GM12878 (cell line): ENCODE results near the gene AVP. TPM values are rescaled to one million over a fixed set of nuclear protein-coding genes. Genes with fewer than 3 reads are reported as not detected.

Experiments
- ATAC-seq: fragments of 200-7000 bp; cut with Tn5 transposase; 3 replicates; pipeline ENCODE4 v1.9.1; 2020; ENCODE audit warnings: mild to moderate bottlenecking, moderate library complexity
- BruUV-seq: library from RNA; stranded (reverse); fragments of 400-500 nt; replicated peaks from 2 replicates; lab custom pipeline; 2021; lab: Mats Ljungman, UMichigan
- CTCF ChIA-PET: fragments of 300-600 bp; sonication (Branson Sonifier 250); formaldehyde crosslinking; extraction: SDS; loops from one replicate; lab custom pipeline; 2021; ENCODE audit warnings: inconsistent platforms; lab: Yijun Ruan, JAX
- POLR2A ChIA-PET: fragments of 350-600 bp; formaldehyde crosslinking; extraction: SDS; loops from one replicate; lab custom pipeline; 2021; ENCODE audit warnings: inconsistent platforms; lab: Charles Lee
- RAD21 ChIA-PET: fragments of 300-600 bp; sonication (Branson Sonifier 250); formaldehyde crosslinking; loops from one replicate; lab custom pipeline; 2023; ENCODE audit warnings: antibody characterized with exemption; ENCODE audit not compliant: unreplicated experiment; lab: Charles Lee
- SMC1A ChIA-PET: fragments of 300-600 bp; sonication (Branson Sonifier 250); formaldehyde crosslinking; loops from one replicate; lab custom pipeline; 2023; ENCODE audit not compliant: unreplicated experiment, uncharacterized antibody; lab: Charles Lee
- DNase-seq: peaks from one replicate; pipeline ENCODE4 v3.0.0-alpha.2; 2011; ENCODE audit warnings: low read depth, low spot score
- FAIRE-seq: peaks from 3 replicates; lab custom pipeline; 2011; peaks lifted over from hg19 to GRCh38; lab: Jason Lieb, UNC
- H2AFZ ChIP-seq: 2 replicates; pipeline ENCODE4 v1.6.0; 2011; ENCODE audit warnings: low read depth, low read length, control low read depth; ENCODE audit not compliant: control insufficient read depth
- H3K27ac ChIP-seq: 2 replicates; pipeline ENCODE4 v1.5.1; 2011; ENCODE audit warnings: control low read depth; ENCODE audit not compliant: control insufficient read depth, insufficient read depth
- H3K27me3 ChIP-seq, 2 experiments: replicated peaks in 1 of 2; 2 replicates each; pipeline versions ENCODE4 v1.6.0 to v1.6.1; 2011; ENCODE audit warnings: low read length in 1 of 2; ENCODE audit not compliant: control insufficient read depth in 2 of 2, insufficient read depth in 2 of 2
- H3K36me3 ChIP-seq, 2 experiments: 2 replicates each; pipeline ENCODE4 v1.5.1; 2011; ENCODE audit warnings: low read length in 1 of 2; ENCODE audit not compliant: control insufficient read depth in 2 of 2, insufficient read depth in 2 of 2
- H3K4me1 ChIP-seq: 2 replicates; pipeline ENCODE4 v1.6.1; 2011; ENCODE audit warnings: mild to moderate bottlenecking, low read length, moderate library complexity, mixed read lengths; ENCODE audit not compliant: control insufficient read depth, insufficient read depth
- H3K4me2 ChIP-seq: 2 replicates; pipeline ENCODE4 v1.6.0; 2011; ENCODE audit warnings: control low read depth; ENCODE audit not compliant: control insufficient read depth, insufficient read depth
- H3K4me3 ChIP-seq: fragments of 200-600 bp; sonication (generic); 2 replicates; pipeline ENCODE4 v1.5.1; 2016
- H3K79me2 ChIP-seq: 2 replicates; pipeline ENCODE4 v1.6.0; 2011; ENCODE audit warnings: low read length; ENCODE audit not compliant: control insufficient read depth, insufficient read depth
- H3K9ac ChIP-seq: 2 replicates; pipeline ENCODE4 v1.8.0; 2011; ENCODE audit warnings: low read length, control low read depth, mixed read lengths; ENCODE audit not compliant: control insufficient read depth, insufficient read depth
- H3K9me3 ChIP-seq: replicated peaks from 3 replicates; pipeline ENCODE4 v1.5.1; 2011; ENCODE audit warnings: mild to moderate bottlenecking, low read length; ENCODE audit not compliant: control insufficient read depth, insufficient read depth
- H4K20me1 ChIP-seq: 2 replicates; pipeline ENCODE4 v1.6.0; 2011; ENCODE audit not compliant: control insufficient read depth, insufficient read depth
- CHD2 ChIP-seq: IDR thresholded peaks from 2 replicates; pipeline ENCODE4 v1.6.1; 2011; ENCODE audit warnings: low read depth, low read length, improper control_type of control experiment, borderline replicate concordance
- HDAC2 ChIP-seq: fragments of 200-600 bp; sonication (generic); IDR thresholded peaks from 2 replicates; pipeline ENCODE4 v1.6.1; 2017
- KAT2A ChIP-seq: conservative IDR thresholded peaks from 2 replicates; pipeline ENCODE4 v1.6.1; 2011; ENCODE audit warnings: low read depth, low read length; ENCODE audit not compliant: control insufficient read depth
- LARP7 ChIP-seq: fragments of 450-650 bp; IDR thresholded peaks from 2 replicates; pipeline ENCODE4 v1.6.1; 2017; ENCODE audit warnings: mild to moderate bottlenecking
- NR2C2 ChIP-seq: IDR thresholded peaks from 2 replicates; pipeline ENCODE4 v1.6.1; 2011; ENCODE audit warnings: borderline replicate concordance, low read depth; ENCODE audit not compliant: control insufficient read depth, insufficient read length
- POLR2AphosphoS2 ChIP-seq: IDR thresholded peaks from 2 replicates; pipeline ENCODE4 v1.6.1; 2011; ENCODE audit warnings: low read depth, mild to moderate bottlenecking, low read length, improper control_type of control experiment, moderate library complexity
- POLR2AphosphoS5 ChIP-seq: IDR thresholded peaks from 2 replicates; pipeline ENCODE4 v1.6.1; 2011; ENCODE audit warnings: mild to moderate bottlenecking, low read length, inconsistent platforms
- RUNX3 ChIP-seq: IDR thresholded peaks from 2 replicates; pipeline ENCODE4 v1.6.1; 2012; ENCODE audit warnings: low read length, inconsistent platforms
- WRNIP1 ChIP-seq: IDR thresholded peaks from 2 replicates; pipeline ENCODE4 v1.6.1; 2011; ENCODE audit warnings: low read depth, low read length, improper control_type of control experiment, borderline replicate concordance
- ZSCAN29 ChIP-seq: fragments of 450-650 bp; IDR thresholded peaks from 2 replicates; pipeline ENCODE4 v1.6.1; 2017; ENCODE audit warnings: mild to moderate bottlenecking, moderate library complexity
- WGBS: methylation state at CpG from one replicate; pipeline ENCODE4 v1.1.6; 2016; ENCODE audit warnings: low lambda C conversion rate; ENCODE audit not compliant: insufficient replicate concordance, insufficient coverage; ENCODE audit errors: missing lambda C conversion rate; 5-methylcytosine and 5-hydroxymethylcytosine counted together
- in situ Hi-C: fragments of 300-500 bp; cut with MboI; formaldehyde crosslinking; loops from 9 replicates; pipeline ENCODE4 v1.14.3; 2018; ENCODE audit warnings: mixed read lengths
- intact Hi-C: fragments of 100-400 bp; cut with micrococcal nuclease; formaldehyde crosslinking; loops from one replicate; pipeline ENCODE4 v1.14.2; 2022; ENCODE audit not compliant: unreplicated experiment
- polyA plus RNA-seq, 11 experiments: library from polyadenylated mRNA; depleted of rRNA in 4 of 11; unstranded in 6 of 11; stranded (reverse) in 5 of 11; fragments of >200 nt; fragmentation: Nextera tagmentation in 4 of 11; fragmentation: Illumina TruSeq in 1 of 11; extraction: Ambion mirVana in 4 of 11; extraction: Trizol in 1 of 11; gene quantifications; 1 replicate in 1 of 11; 2 replicates in 10 of 11; pipeline versions ENCODE4 v1.2.1 to v1.2.3, GENCODE V29; 2011 to 2016; ENCODE audit warnings: inconsistent platforms in 2 of 11, missing spikeins in 2 of 11, low read depth in 1 of 11
- total RNA-seq, 4 experiments: library from RNA; depleted of rRNA in 3 of 4; stranded (reverse); fragments of >200 nt in 3 of 4; fragmentation: Illumina TruSeq in 1 of 4; extraction: Trizol in 1 of 4; gene quantifications; 2 replicates each; pipeline versions ENCODE4 v1.2.1 to v1.2.3, GENCODE V29; 2013 to 2021
- TF ChIP-seq, protein P1 (sequence below): fragments of 150-350 bp; IDR thresholded peaks from 2 replicates; pipeline ENCODE4 v1.6.1; 2014; ENCODE audit warnings: mild to moderate bottlenecking, low read depth, low read length
- TF ChIP-seq, protein P2 (sequence below): fragments of 450-650 bp; IDR thresholded peaks from 2 replicates; pipeline ENCODE4 v1.6.1; 2017; ENCODE audit warnings: mild to moderate bottlenecking, moderate library complexity
- TF ChIP-seq, protein P3 (sequence below): fragments of 450-650 bp; IDR thresholded peaks from 2 replicates; pipeline ENCODE4 v1.6.1; 2018; ENCODE audit warnings: mild to moderate bottlenecking, low read depth, moderate library complexity; ENCODE audit not compliant: partially characterized antibody

Gene AVP
- total and polyA plus RNA-seq, 10 of the 15 experiments (the other 5 are each of a cell fraction or from before 2014, with no cell fraction given) = not detected

DNA sequence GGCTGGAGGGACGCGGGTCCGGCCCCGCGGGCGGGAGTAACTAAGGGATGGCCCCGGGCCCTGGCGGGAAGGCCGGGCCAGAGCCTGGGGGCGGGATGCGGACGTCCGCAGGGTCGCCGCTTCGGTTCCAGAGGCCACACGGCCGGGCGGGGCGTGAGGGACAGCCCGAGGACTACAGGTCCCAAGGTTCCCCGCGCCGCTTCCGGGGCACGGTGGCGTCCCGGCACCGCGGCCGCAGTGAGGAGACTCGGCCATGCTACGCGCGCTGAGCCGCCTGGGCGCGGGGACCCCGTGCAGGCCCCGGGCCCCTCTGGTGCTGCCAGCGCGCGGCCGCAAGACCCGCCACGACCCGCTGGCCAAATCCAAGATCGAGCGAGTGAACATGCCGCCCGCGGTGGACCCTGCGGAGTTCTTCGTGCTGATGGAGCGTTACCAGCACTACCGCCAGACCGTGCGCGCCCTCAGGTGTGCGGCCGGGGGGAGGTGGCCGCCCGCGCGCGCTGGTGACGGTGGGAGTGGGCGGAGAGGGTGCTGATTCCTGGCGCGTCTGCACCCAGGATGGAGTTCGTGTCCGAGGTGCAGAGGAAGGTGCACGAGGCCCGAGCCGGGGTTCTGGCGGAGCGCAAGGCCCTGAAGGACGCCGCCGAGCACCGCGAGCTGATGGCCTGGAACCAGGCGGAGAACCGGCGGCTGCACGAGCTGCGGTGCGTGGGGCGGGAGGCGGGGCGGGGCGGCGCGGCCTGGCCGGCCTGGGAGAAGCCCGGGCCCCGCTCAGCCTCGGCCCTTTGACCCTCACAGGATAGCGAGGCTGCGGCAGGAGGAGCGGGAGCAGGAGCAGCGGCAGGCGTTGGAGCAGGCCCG lies 38.5 kb downstream of the AVP start, which contains the start of gene MRPS26:
Gene MRPS26 (plus strand): TSS at position 237 of the 861 bp plus-strand sequence. CDS start 17 bp downstream, at position 254.
- in situ Hi-C loops = no loop called here
- Histone ChIP-seq H3K4me3 (peak within 1 kb of the TSS; percentile 80), H4K20me1 (no peaks in the 10 kb centered on the region), H3K27ac (peak within 1 kb of the TSS; percentile 87), H3K36me3 (peaks cover 4 to 6% of the 10 kb centered on the region in 2 experiments; a peak in 2 of 4 replicates), H3K4me2 (peak within 1 kb of the TSS; percentile 70), H3K4me1 (no peaks in the 10 kb centered on the region; the same call in 1 of the 2 replicates), H3K9me3 (no peaks in the 10 kb centered on the region), H2AFZ (peak within 1 kb of the TSS; percentile 94), H3K9ac (peak within 1 kb of the TSS; percentile 65), H3K27me3 (no peaks in the 10 kb centered on the region), H3K79me2 (peaks cover 13% of the 10 kb centered on the region)
- POLR2A ChIA-PET = interaction anchor here (1.8 kb wide), 1 partner anchor 115 kb away, joined by 13 read pairs; no protein-coding TSS in a partner anchor
- CTCF ChIA-PET = interaction anchor here (0.6 to 0.9 kb wide), 2 partner anchors 7 to 174 kb away, joined by 4 read pairs; no protein-coding TSS in a partner anchor
- RAD21 ChIA-PET = interaction anchor here (1.0 kb wide), 1 partner anchor 8 kb away, joined by 4 read pairs; no protein-coding TSS in a partner anchor
- ATAC-seq = peak; percentile 97
- peak; percentile 74 for FAIRE-seq
- DNase-seq = no peak
- WGBS = under 1% methylated on average over 92 of the region's 104 CpGs
- intact Hi-C loops = loop anchor here (10.0 kb wide), 1 partner anchor 159 kb away; the partner anchor contains the start of genes DDRGK1 and ITPA
- no TSS peak for BruUV-seq
- SMC1A ChIA-PET = interaction anchor here (0.6 to 0.9 kb wide), 2 partner anchors 46 to 163 kb away, joined by 3 read pairs; no protein-coding TSS in a partner anchor
- TF ChIP-seq, protein P1, sequence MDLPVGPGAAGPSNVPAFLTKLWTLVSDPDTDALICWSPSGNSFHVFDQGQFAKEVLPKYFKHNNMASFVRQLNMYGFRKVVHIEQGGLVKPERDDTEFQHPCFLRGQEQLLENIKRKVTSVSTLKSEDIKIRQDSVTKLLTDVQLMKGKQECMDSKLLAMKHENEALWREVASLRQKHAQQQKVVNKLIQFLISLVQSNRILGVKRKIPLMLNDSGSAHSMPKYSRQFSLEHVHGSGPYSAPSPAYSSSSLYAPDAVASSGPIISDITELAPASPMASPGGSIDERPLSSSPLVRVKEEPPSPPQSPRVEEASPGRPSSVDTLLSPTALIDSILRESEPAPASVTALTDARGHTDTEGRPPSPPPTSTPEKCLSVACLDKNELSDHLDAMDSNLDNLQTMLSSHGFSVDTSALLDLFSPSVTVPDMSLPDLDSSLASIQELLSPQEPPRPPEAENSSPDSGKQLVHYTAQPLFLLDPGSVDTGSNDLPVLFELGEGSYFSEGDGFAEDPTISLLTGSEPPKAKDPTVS = no peak
- TF ChIP-seq POLR2AphosphoS2 (peak; percentile 58; the same call in 1 of the 2 replicates), HDAC2 (0 out of 2 replicates have a peak, but pooled peaks have one; percentile 65), KAT2A (no peak), LARP7 (peak; percentile 99), WRNIP1 (no peak), POLR2AphosphoS5 (peak; percentile 69; the same call in 1 of the 2 replicates), NR2C2 (no peak), ZSCAN29 (peak; percentile 62; the same call in 1 of the 2 replicates), CHD2 (peak; percentile 43; the same call in 1 of the 2 replicates), RUNX3 (no peak; the same call in 1 of the 2 replicates)
- TF ChIP-seq, protein P2, sequence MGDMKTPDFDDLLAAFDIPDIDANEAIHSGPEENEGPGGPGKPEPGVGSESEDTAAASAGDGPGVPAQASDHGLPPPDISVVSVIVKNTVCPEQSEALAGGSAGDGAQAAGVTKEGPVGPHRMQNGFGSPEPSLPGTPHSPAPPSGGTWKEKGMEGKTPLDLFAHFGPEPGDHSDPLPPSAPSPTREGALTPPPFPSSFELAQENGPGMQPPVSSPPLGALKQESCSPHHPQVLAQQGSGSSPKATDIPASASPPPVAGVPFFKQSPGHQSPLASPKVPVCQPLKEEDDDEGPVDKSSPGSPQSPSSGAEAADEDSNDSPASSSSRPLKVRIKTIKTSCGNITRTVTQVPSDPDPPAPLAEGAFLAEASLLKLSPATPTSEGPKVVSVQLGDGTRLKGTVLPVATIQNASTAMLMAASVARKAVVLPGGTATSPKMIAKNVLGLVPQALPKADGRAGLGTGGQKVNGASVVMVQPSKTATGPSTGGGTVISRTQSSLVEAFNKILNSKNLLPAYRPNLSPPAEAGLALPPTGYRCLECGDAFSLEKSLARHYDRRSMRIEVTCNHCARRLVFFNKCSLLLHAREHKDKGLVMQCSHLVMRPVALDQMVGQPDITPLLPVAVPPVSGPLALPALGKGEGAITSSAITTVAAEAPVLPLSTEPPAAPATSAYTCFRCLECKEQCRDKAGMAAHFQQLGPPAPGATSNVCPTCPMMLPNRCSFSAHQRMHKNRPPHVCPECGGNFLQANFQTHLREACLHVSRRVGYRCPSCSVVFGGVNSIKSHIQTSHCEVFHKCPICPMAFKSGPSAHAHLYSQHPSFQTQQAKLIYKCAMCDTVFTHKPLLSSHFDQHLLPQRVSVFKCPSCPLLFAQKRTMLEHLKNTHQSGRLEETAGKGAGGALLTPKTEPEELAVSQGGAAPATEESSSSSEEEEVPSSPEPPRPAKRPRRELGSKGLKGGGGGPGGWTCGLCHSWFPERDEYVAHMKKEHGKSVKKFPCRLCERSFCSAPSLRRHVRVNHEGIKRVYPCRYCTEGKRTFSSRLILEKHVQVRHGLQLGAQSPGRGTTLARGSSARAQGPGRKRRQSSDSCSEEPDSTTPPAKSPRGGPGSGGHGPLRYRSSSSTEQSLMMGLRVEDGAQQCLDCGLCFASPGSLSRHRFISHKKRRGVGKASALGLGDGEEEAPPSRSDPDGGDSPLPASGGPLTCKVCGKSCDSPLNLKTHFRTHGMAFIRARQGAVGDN = peak; percentile 55; the same call in 1 of the 2 replicates
- TF ChIP-seq, protein P3, sequence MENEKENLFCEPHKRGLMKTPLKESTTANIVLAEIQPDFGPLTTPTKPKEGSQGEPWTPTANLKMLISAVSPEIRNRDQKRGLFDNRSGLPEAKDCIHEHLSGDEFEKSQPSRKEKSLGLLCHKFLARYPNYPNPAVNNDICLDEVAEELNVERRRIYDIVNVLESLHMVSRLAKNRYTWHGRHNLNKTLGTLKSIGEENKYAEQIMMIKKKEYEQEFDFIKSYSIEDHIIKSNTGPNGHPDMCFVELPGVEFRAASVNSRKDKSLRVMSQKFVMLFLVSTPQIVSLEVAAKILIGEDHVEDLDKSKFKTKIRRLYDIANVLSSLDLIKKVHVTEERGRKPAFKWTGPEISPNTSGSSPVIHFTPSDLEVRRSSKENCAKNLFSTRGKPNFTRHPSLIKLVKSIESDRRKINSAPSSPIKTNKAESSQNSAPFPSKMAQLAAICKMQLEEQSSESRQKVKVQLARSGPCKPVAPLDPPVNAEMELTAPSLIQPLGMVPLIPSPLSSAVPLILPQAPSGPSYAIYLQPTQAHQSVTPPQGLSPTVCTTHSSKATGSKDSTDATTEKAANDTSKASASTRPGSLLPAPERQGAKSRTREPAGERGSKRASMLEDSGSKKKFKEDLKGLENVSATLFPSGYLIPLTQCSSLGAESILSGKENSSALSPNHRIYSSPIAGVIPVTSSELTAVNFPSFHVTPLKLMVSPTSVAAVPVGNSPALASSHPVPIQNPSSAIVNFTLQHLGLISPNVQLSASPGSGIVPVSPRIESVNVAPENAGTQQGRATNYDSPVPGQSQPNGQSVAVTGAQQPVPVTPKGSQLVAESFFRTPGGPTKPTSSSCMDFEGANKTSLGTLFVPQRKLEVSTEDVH = no peak
